ENCODE data around the gene COL24A1. TPM values are rescaled to one million over a fixed set of nuclear protein-coding genes. Genes with fewer than 3 reads are reported as not detected.

The COL24A1 gene
- total RNA-seq, result not detected

DNA sequence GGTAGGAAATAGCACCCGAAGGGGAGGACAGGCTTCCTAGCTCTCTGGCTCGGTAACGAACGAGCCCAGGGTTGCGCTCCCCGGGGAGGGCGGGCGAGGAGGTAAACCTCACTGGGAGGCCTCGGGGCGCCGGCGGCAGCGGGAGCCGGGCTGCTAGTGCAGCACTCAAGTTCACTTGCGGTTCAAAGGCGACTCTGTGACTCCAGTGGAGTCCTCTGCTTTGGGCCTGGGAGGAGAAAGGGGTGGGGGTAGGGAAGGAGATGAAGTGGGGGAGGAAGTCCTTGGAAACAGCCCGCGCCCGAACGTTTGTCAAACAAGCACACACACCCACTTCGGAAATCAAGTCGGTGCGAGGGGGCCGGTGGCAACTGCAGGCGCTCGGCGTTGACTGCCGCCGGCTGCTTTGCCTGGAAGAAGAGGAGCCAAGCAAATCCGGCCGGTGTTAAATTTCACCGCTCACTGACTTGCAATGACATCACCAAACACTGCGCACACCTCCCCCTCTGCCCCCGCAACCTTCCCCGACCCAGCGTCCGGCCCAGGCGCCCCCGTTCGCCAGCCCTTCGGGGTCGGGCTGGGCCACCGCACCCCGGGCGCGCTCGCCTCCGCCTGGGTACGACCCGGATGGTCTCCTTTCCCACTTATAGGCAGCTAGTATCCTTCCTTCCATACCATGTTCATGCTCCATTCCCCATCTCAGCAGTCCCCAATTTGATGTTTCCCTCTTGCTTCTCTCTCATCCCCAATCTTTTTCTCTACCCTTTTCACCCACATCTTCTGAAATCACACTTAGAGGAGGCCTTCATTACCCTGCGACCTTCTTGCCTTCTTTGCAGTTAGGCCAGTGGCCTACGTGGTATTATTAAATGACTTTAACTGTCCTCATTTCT lies at the start of gene COL24A1:
TSS of gene COL24A1 (minus strand) at position 207 of the 890 bp plus-strand sequence. CDS start 376 bp downstream, outside the sequence.
- ATAC-seq (peak; percentile 42), DNase-seq (peak; percentile 39)
- H3K27me3 Mint-ChIP-seq, result peaks cover 43% of the 10 kb centered on the region

GRCh38 chr1:86205741-86206140 lies 49.2 kb upstream of the COL24A1 start:
- H3K4me3 Mint-ChIP-seq, result no peak overlapping the region
- ChIA-PET POLR2A (no interaction called here), CTCF (interaction anchor here (1.0 kb wide), 1 partner anchor 16 kb away, joined by 3 read pairs; no protein-coding TSS in a partner anchor)
- no peaks in the 10 kb centered on the region for H3K9me3 Mint-ChIP-seq (ENCODE audit: low read depth)
- H3K27me3 Mint-ChIP-seq, result no peaks in the 10 kb centered on the region
- H3K36me3 Mint-ChIP-seq (ENCODE audit: low read depth), result no peaks in the 10 kb centered on the region
- H3K4me1 Mint-ChIP-seq, result no peaks in the 10 kb centered on the region
- ATAC-seq (no peak), DNase-seq (no peak)
- H3K27ac Mint-ChIP-seq, result no peak overlapping the region
- intact Hi-C loops (cut with DNase I, micrococcal nuclease), result no loop called here

More for the DNA sequence above, at the start of gene COL24A1:
- intact Hi-C loops (cut with DNase I, micrococcal nuclease), result loop anchor here in 1 of 2 experiments (5.0 kb wide), 1 partner anchor 435 kb away; no protein-coding TSS in a partner anchor
- ChIA-PET CTCF (no interaction called here), POLR2A (no interaction called here)
- Mint-ChIP-seq H3K4me1 (peaks cover 10% of the 10 kb centered on the region), H3K27ac (no peak within 1 kb of the TSS), H3K36me3 (ENCODE audit: low read depth) (no peaks in the 10 kb centered on the region), H3K9me3 (ENCODE audit: low read depth) (no peaks in the 10 kb centered on the region), H3K4me3 (peak within 1 kb of the TSS; percentile 15)

- ATAC-seq, result no peak
- Mint-ChIP-seq H3K4me1 (no peaks in the 10 kb centered on the region), H3K9me3 (ENCODE audit: low read depth) (no peaks in the 10 kb centered on the region), H3K27me3 (no peaks in the 10 kb centered on the region), H3K4me3 (no peak overlapping the region), H3K36me3 (ENCODE audit: low read depth) (no peaks in the 10 kb centered on the region), H3K27ac (no peak overlapping the region)
- ChIA-PET POLR2A (no interaction called here), CTCF (no interaction called here)
- intact Hi-C loops (cut with DNase I, micrococcal nuclease), result no loop called here
- no peak for DNase-seq
These were observed 46.2 kb upstream of the COL24A1 start for GRCh38 chr1:86202552-86203340.

DNA sequence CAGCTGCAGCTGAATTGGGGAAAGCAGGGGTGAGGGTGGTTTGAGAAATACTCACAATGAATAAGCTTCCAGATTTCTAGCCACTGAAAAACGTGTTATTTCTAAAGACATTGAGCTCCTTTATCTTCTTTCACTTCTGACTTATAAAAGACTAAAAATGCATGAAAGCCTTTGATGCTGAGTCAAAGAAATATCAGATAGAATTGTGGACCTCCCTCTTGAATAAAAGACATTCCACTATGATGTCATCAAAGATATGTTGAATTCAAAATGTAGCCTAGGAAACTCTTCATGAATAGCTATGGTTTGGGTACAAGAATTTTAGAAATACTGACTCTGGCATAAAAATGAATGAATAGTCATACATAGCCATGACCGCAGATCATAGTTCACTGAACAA lies 44.7 kb upstream of the COL24A1 start:
- intact Hi-C loops (cut with DNase I, micrococcal nuclease), result no loop called here
- Mint-ChIP-seq H3K27me3 (no peaks in the 10 kb centered on the region), H3K27ac (no peak overlapping the region), H3K4me3 (no peak overlapping the region), H3K9me3 (ENCODE audit: low read depth) (no peaks in the 10 kb centered on the region), H3K4me1 (no peaks in the 10 kb centered on the region), H3K36me3 (ENCODE audit: low read depth) (no peaks in the 10 kb centered on the region)
- no peak for ATAC-seq
- ChIA-PET CTCF (no interaction called here), POLR2A (interaction anchor here (0.6 kb wide), 1 partner anchor 41 kb away, joined by 3 read pairs; no protein-coding TSS in a partner anchor)
- no peak for DNase-seq

GRCh38 chr1:86200901-86201300 lies 44.3 kb upstream of the COL24A1 start:
- Mint-ChIP-seq H3K4me3 (no peak overlapping the region), H3K4me1 (no peaks in the 10 kb centered on the region), H3K9me3 (ENCODE audit: low read depth) (no peaks in the 10 kb centered on the region), H3K36me3 (ENCODE audit: low read depth) (no peaks in the 10 kb centered on the region), H3K27me3 (no peaks in the 10 kb centered on the region), H3K27ac (no peak overlapping the region)
- intact Hi-C loops (cut with DNase I, micrococcal nuclease), result no loop called here
- CTCF ChIA-PET, result no interaction called here
- POLR2A ChIA-PET, result interaction anchor here (0.6 kb wide), 1 partner anchor 40 kb away, joined by 3 read pairs; no protein-coding TSS in a partner anchor
- no peak for DNase-seq
- no peak for ATAC-seq

DNA sequence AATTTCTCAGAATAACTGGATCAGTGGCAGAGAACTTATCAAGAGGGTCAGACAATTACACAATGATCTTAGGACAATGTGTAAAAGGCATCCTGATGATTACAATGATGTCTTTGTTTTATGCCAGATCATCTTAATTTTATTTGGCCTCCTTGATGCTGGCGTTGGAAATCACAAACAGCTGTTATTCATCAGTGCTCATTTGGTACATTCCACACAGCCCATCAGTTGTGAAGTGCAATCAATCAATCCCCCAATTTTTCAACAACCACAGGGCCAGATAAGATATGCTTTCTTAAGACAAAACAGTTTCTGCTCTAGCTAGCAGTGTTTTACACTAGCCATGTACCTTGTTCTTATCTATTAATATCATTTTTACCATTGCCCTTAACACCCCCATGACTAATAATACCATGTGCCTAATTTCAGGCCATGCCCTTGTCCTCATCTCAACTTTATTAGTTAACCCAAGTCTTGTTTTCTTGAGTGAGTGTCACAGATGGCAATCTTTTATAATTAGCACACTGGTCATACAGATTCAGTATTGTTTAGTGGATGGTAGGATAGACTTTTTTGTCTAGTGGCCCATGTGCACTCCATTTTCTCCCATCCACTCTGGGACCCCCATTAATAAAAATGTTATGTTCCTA lies 40.8 kb upstream of the COL24A1 start:
- CTCF ChIA-PET, result no interaction called here
- no peaks in the 10 kb centered on the region for H3K27me3 Mint-ChIP-seq
- DNase-seq (no peak), ATAC-seq (no peak)
- no peaks in the 10 kb centered on the region for H3K4me1 Mint-ChIP-seq
- POLR2A ChIA-PET, result no interaction called here
- intact Hi-C loops (cut with DNase I, micrococcal nuclease), result no loop called here
- H3K36me3 Mint-ChIP-seq (ENCODE audit: low read depth), result no peaks in the 10 kb centered on the region
- H3K9me3 Mint-ChIP-seq (ENCODE audit: low read depth), result no peaks in the 10 kb centered on the region
- no peak overlapping the region for H3K4me3 Mint-ChIP-seq
- no peak overlapping the region for H3K27ac Mint-ChIP-seq

GRCh38 chr1:86195281-86195680 lies 38.7 kb upstream of the COL24A1 start:
- H3K27me3 Mint-ChIP-seq, result peaks cover 2% of the 10 kb centered on the region
- ChIA-PET POLR2A (no interaction called here), CTCF (no interaction called here)
- intact Hi-C loops (cut with DNase I, micrococcal nuclease), result no loop called here
- ATAC-seq, result no peak
- no peak overlapping the region for H3K4me3 Mint-ChIP-seq
- H3K27ac Mint-ChIP-seq, result no peak overlapping the region
- no peaks in the 10 kb centered on the region for H3K36me3 Mint-ChIP-seq (ENCODE audit: low read depth)
- no peak for DNase-seq
- H3K9me3 Mint-ChIP-seq (ENCODE audit: low read depth), result no peaks in the 10 kb centered on the region
- H3K4me1 Mint-ChIP-seq, result no peaks in the 10 kb centered on the region

DNA sequence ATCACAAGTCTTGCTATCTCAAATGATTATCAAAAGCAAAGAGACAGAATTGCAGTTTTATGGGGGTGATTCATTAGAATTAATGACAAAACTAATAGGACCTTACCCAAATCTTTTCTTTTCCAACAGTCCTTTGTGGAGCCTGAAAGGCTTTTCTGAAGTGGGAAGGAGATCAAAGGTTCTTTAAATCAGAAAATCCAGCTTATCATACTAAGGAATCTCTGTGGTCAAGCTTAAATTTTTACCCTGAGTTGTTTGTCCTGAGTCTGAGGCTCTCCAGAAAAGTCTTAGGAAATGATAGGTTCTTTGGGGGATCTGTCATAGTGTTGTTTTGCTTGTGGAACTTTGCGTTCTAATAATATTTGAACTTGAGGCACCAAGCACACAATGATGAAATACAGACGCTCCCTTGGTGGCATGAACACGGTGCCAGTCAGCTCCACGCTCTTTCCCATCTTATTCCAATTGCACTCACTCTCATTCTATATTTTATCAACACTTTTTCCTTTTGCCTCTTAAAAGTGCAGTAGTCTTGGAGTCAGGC lies 38.0 kb upstream of the COL24A1 start:
- Mint-ChIP-seq H3K27me3 (peaks cover 2% of the 10 kb centered on the region), H3K27ac (no peak overlapping the region), H3K9me3 (ENCODE audit: low read depth) (no peaks in the 10 kb centered on the region), H3K4me1 (no peaks in the 10 kb centered on the region), H3K4me3 (no peak overlapping the region), H3K36me3 (ENCODE audit: low read depth) (no peaks in the 10 kb centered on the region)
- DNase-seq, result no peak
- CTCF ChIA-PET, result interaction anchor here (0.6 kb wide), 1 partner anchor 128 kb away, joined by 3 read pairs; no protein-coding TSS in a partner anchor
- intact Hi-C loops (cut with DNase I, micrococcal nuclease), result no loop called here
- ATAC-seq, result no peak
- POLR2A ChIA-PET, result no interaction called here

- Mint-ChIP-seq H3K9me3 (ENCODE audit: low read depth) (no peaks in the 10 kb centered on the region), H3K4me3 (no peak overlapping the region), H3K27me3 (peaks cover 2% of the 10 kb centered on the region), H3K27ac (no peak overlapping the region), H3K36me3 (ENCODE audit: low read depth) (no peaks in the 10 kb centered on the region), H3K4me1 (no peaks in the 10 kb centered on the region)
- DNase-seq (no peak), ATAC-seq (no peak)
- intact Hi-C loops (cut with DNase I, micrococcal nuclease), result no loop called here
- CTCF ChIA-PET, result interaction anchor here (0.7 kb wide), 1 partner anchor 15 kb away, joined by 4 read pairs; no protein-coding TSS in a partner anchor
- POLR2A ChIA-PET, result interaction anchor here (1.0 kb wide), 1 partner anchor 14 kb away, joined by 3 read pairs; no protein-coding TSS in a partner anchor
These were observed 35.8 kb upstream of the COL24A1 start for GRCh38 chr1:86192417-86192816.

- H3K4me1 Mint-ChIP-seq, result no peaks in the 10 kb centered on the region
- H3K9me3 Mint-ChIP-seq (ENCODE audit: low read depth), result no peaks in the 10 kb centered on the region
- no peaks in the 10 kb centered on the region for H3K36me3 Mint-ChIP-seq (ENCODE audit: low read depth)
- CTCF ChIA-PET, result interaction anchor here (0.7 kb wide), 1 partner anchor 15 kb away, joined by 4 read pairs; no protein-coding TSS in a partner anchor
- intact Hi-C loops (cut with DNase I, micrococcal nuclease), result no loop called here
- H3K27ac Mint-ChIP-seq, result no peak overlapping the region
- POLR2A ChIA-PET, result no interaction called here
- no peak overlapping the region for H3K4me3 Mint-ChIP-seq
- DNase-seq (no peak), ATAC-seq (no peak)
- H3K27me3 Mint-ChIP-seq, result peaks cover 2% of the 10 kb centered on the region
These were observed 35.4 kb upstream of the COL24A1 start for GRCh38 chr1:86191958-86192357.

GRCh38 chr1:86190873-86191272 lies 34.3 kb upstream of the COL24A1 start:
- H3K4me1 Mint-ChIP-seq, result no peaks in the 10 kb centered on the region
- intact Hi-C loops (cut with DNase I, micrococcal nuclease), result no loop called here

More at GRCh38 chr1:86190873-86191272, 34.3 kb upstream of the COL24A1 start:
- Mint-ChIP-seq H3K4me3 (no peak overlapping the region), H3K27ac (no peak overlapping the region), H3K9me3 (ENCODE audit: low read depth) (no peaks in the 10 kb centered on the region), H3K36me3 (ENCODE audit: low read depth) (no peaks in the 10 kb centered on the region), H3K27me3 (peaks cover 2% of the 10 kb centered on the region)
- DNase-seq (no peak), ATAC-seq (no peak)
- POLR2A ChIA-PET, result no interaction called here
- CTCF ChIA-PET, result no interaction called here
